Measurements from ENCODE around the gene SETDB1.

The SETDB1 gene

DNA sequence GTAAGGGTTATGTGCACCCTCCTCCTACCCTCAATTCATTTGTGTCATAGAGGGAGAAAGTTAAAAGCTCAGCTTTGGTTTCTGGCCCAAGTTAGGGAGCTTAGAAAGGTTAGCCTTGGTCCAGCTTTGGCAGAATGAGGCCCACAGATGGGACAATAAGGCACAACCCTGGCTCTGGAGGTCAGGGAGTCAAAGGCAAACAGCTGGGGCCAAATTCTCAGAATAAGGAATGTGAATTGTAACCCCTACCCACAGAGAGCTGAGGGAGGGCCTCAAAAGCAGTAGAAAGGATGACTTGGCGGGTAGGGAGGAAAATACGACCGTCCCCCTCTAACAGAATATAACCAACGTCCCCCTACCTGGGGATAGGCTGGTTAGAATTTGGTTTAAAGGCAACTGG lies 39.4 kb downstream of the SETDB1 start:
- Histone ChIP-seq H3K27me3 (no peaks in the 10 kb centered on the region), H3K4me3 (no peak overlapping the region), H3K9ac (no peak overlapping the region), H3K36me3 (peaks cover 95% of the 10 kb centered on the region), H3K4me2 (no peak overlapping the region), H3K9me3 (no peaks in the 10 kb centered on the region), H3K4me1 (peaks cover 4% of the 10 kb centered on the region; the same call in 1 of the 2 replicates), H3K27ac (no peak overlapping the region), H4K20me1 (peaks cover 80% of the 10 kb centered on the region)
- no peak for TF ChIP-seq Cebpa-rat (IDR thresholded peaks at IDR 0.05)

DNA sequence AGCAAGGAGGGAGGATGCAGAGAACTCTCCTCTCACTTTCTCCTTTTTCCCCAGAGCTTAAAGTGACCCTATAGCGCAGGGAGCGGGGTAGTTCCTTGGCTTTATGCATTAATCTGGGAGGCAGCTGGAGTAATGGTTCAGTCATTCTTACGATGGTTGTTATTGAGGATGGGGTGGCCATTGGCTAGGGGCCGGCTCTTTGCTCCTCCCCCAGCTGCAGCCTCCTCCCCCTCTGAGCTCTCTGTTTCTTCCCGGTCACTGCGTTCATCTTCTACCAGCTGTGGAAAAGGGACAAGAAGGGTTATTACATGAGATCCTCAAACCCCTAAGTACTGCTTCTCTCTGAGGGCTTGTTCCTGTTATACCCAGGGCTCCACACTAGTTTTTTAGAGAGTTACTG lies 39.8 kb downstream of the SETDB1 start:
- Histone ChIP-seq H3K9ac (no peak overlapping the region), H4K20me1 (peaks cover 84% of the 10 kb centered on the region), H3K27ac (no peak overlapping the region), H3K9me3 (no peaks in the 10 kb centered on the region), H3K4me2 (no peak overlapping the region), H3K36me3 (peaks cover 95% of the 10 kb centered on the region), H3K4me1 (peaks cover 8% of the 10 kb centered on the region), H3K4me3 (no peak overlapping the region), H3K27me3 (no peaks in the 10 kb centered on the region)
- TF ChIP-seq Cebpa-rat (IDR thresholded peaks at IDR 0.05), result no peak

DNA sequence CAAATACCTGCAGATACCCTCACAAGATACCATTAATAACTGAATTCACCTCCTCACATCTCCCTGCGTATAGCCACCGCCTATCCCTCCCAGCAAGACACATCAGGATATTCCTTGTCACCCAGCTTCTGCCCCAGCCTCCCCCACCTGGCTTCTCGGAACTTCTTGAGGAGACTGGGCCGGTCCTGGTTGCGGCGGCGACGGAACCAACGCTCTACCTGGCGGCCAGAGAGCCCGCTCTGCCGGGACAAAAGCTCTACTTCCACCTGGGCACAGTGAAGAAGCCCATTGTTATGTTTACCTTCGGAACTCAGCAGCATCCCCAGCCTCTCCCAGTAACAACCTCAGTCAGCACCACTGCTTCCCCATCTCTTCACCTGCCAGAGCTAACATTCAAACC lies 41.8 kb downstream of the SETDB1 start:
- H3K4me1 ChIP-seq, result peaks cover 27% of the 10 kb centered on the region
- peaks cover 85% of the 10 kb centered on the region for H3K36me3 ChIP-seq

DNA sequence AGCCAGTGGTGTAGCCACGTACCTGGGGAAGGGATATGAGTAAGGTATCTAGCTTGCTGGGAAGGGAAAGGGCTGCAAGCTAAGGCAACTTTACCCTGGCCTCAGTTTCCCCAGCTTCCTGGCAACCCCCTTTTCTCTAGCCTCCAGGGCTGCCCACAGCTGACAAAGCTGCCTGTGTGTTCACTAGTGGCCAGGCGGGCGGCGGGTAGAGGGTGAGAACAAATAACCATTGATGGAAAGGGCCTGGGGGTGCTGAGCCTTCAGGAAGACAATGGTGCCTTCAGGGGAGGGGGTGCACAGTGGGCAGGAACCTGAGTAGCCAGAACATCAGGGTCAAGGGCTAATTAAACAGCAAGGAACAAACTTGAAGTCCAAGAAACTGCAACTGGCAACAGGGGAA lies 42.3 kb downstream of the SETDB1 start:
- Histone ChIP-seq H3K4me2 (no peak overlapping the region), H3K4me3 (no peak overlapping the region), H3K9me3 (no peaks in the 10 kb centered on the region), H3K27me3 (no peaks in the 10 kb centered on the region), H3K27ac (no peak overlapping the region), H3K4me1 (peaks cover 33% of the 10 kb centered on the region), H3K9ac (no peak overlapping the region), H3K36me3 (peaks cover 79% of the 10 kb centered on the region), H4K20me1 (peaks cover 99% of the 10 kb centered on the region)
- no peak for TF ChIP-seq Cebpa-rat (IDR thresholded peaks at IDR 0.05)

More for the DNA sequence above, 41.8 kb downstream of the SETDB1 start:
- Histone ChIP-seq H3K27me3 (no peaks in the 10 kb centered on the region), H3K9ac (no peak overlapping the region), H3K9me3 (no peaks in the 10 kb centered on the region), H3K4me3 (no peak overlapping the region), H3K27ac (no peak overlapping the region), H3K4me2 (no peak overlapping the region), H4K20me1 (peaks cover 99% of the 10 kb centered on the region)
- no peak for TF ChIP-seq Cebpa-rat (IDR thresholded peaks at IDR 0.05)

DNA sequence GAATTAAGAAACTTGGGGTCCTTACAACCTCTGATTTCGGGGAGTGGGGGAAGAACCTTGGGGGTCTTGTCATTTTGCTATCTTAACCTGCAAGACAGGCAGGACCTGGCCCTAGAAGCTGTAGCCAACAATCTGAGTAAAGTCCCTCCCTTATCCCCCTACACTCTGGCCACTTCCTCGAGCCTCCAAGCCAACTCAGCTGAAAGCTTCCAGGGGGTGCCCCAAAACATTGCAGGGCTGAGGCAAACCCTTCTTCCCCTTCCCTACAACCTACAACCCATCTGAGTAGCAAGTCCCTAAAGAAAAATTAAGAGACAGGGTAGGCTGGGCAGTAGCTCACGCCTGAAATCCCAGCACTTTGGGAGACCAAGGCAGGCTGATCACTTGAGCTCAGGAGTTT lies 43.5 kb downstream of the SETDB1 start:
- peaks cover 68% of the 10 kb centered on the region for H3K36me3 ChIP-seq
- peaks cover 93% of the 10 kb centered on the region for H4K20me1 ChIP-seq
- no peak overlapping the region for H3K27ac ChIP-seq
- no peak overlapping the region for H3K4me3 ChIP-seq
- peaks cover 34% of the 10 kb centered on the region for H3K4me1 ChIP-seq
- H3K9me3 ChIP-seq, result no peaks in the 10 kb centered on the region
- H3K9ac ChIP-seq, result no peak overlapping the region
- no peaks in the 10 kb centered on the region for H3K27me3 ChIP-seq
- TF ChIP-seq Cebpa-rat (IDR thresholded peaks at IDR 0.05), result no peak
- no peak overlapping the region for H3K4me2 ChIP-seq

DNA sequence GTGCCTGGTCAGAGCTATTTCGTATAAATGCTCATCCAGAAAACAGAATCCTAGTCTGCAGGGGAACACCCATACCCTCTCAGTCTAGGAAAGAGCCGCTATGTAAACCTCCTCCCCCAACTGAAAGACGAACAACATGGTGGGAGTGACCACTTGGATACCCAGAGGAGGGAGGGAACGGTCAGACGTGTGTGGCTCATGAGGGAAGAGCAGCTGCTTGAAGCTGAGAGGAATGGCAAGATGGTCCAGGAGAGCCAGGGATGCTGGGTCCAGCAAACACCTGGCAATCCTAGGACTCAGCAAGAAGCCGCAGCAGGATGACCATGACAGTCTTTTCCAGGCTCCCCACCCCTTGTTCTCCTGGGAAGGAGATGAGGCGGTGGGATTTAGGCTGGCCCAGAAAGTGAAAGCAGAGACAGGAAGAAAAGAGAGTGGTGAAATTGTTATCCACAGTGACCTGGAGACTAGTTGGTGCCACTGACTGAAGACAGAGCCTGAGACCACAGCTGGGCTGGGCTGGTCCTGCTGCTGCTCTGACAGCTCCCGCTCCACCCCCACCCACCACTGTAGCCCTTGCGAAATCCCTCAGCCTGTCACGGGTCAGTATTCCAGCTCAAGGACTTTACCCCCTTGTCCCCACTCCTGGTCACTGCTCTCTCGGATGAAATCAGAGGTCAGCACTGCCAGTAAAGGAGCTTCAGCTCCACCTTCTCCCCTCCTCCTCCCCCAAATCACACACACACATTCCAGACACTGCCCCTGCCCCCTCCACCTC lies 44.8 kb downstream of the SETDB1 start:
- no peak overlapping the region for H3K9ac ChIP-seq
- H3K4me1 ChIP-seq, result peaks cover 43% of the 10 kb centered on the region
- no peak overlapping the region for H3K27ac ChIP-seq
- H3K4me2 ChIP-seq, result peak overlapping the region; percentile 100
- no peaks in the 10 kb centered on the region for H3K27me3 ChIP-seq
- TF ChIP-seq Cebpa-rat (IDR thresholded peaks at IDR 0.05), result no peak
- H3K4me3 ChIP-seq, result no peak overlapping the region
- H4K20me1 ChIP-seq, result peaks cover 79% of the 10 kb centered on the region
- peaks cover 54% of the 10 kb centered on the region for H3K36me3 ChIP-seq
- no peaks in the 10 kb centered on the region for H3K9me3 ChIP-seq

DNA sequence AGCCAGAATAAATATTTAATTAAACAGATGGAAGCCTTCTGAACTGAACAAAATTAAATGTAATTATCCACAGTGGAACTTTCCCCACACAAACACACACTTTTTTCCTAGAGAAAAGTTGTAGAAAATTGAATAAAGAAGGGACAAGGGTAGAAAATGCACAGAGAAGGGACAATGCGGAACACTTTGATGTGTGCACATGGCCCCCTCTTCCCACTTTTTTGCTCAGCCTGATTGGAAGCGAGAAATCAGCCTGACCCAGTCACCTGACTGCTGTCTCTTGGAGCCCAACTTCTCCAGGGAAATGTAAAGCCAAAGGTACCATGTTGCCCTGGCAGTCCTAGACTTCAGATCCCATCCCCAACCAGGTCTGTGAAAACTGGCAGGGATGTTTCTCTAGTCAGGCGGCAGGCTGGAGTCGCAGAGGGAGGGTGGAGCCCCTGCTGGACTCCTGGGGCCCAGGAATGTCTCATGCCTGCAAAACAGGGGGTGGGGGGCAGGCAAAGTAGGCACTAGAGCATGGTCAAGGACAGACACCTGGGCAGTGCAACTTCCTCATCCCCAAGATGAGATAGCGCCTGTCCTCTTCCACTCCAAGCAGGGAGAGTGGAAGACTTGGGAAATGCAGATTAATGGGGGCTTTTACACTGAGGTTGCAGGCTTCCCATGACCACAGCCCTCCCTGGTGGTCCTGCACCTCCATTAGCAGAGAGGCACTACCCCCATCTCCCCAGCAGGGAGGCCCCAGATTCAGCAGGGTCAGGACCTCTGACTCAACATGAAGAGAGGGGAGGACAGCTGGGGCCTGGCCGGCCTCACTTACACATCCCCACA lies 45.6 kb downstream of the SETDB1 start:
- peak overlapping the region; percentile 100 for H3K4me2 ChIP-seq
- peaks cover 51% of the 10 kb centered on the region for H3K4me1 ChIP-seq
- H3K4me3 ChIP-seq, result no peak overlapping the region; the same call in 1 of the 2 replicates
- H3K9ac ChIP-seq, result peak overlapping the region; percentile 98; the same call in 1 of the 2 replicates
- H3K36me3 ChIP-seq, result peaks cover 46% of the 10 kb centered on the region
- H3K27me3 ChIP-seq, result no peaks in the 10 kb centered on the region
- H3K27ac ChIP-seq, result peak overlapping the region; percentile 97; the same call in 1 of the 2 replicates
- TF ChIP-seq Cebpa-rat (IDR thresholded peaks at IDR 0.05), result no peak
- no peaks in the 10 kb centered on the region for H3K9me3 ChIP-seq
- H4K20me1 ChIP-seq, result peaks cover 71% of the 10 kb centered on the region

DNA sequence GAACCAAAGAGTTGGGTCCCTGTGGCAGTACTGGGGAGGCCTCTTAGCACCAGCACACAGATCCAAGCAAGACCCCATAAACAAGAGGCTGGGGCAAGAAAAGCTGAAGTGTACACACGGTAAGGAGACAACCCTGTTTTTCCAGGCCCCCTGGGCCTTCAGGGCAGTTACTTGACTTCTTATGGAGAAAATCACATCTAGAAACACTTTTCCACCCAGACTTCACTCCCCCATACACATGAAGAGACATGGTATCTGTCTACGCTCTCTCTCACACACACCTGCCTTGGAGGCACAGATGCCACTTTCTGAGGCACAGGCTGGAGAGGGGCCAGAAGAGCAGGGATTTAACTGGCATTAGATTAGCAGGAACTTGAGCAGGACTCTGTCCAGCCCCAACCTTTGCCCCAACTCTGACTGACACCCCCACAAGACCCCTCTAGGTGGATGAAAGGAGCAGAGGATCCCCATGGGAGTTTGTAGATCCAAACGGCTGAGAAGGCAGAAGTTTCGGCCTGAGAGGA lies 46.3 kb downstream of the SETDB1 start:
- TF ChIP-seq Cebpa-rat (IDR thresholded peaks at IDR 0.05), result no peak
- H3K27me3 ChIP-seq, result no peaks in the 10 kb centered on the region
- H3K27ac ChIP-seq, result peak overlapping the region; percentile 97
- H3K4me3 ChIP-seq, result peak overlapping the region; percentile 97
- H3K4me2 ChIP-seq, result peak overlapping the region; percentile 100
- no peaks in the 10 kb centered on the region for H3K9me3 ChIP-seq
- peaks cover 57% of the 10 kb centered on the region for H3K4me1 ChIP-seq
- H3K9ac ChIP-seq, result peak overlapping the region; percentile 98
- H4K20me1 ChIP-seq, result peaks cover 64% of the 10 kb centered on the region
- peaks cover 39% of the 10 kb centered on the region for H3K36me3 ChIP-seq

DNA sequence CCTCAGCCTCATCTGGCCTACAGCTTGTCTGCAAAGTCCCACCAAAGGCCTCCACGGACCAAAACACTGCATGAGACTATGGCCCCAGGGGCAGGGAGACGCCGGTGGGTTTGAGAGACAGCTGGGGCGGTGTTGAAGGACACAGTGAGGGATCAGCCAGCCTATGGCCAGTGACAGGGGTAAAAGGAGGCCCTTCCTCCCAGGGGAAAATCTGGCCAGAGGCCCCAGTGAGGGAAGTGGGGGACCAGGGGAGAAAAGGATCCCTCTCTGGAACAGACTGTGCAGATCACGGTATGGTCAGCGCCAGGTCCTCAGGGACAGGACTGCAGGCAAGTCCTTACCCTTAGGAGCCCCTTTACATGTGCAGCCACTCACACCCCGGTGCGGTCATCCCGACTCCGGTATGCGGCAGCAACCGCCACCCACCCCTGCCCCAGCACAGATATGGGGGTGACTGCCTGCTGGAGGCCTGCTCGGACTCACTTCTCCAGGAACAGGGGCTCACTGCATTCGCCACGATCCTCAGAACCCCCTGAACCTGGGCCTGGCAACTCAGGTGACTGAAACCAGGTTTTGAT lies 47.2 kb downstream of the SETDB1 start:
- Histone ChIP-seq H3K4me3 (peak overlapping the region; percentile 97), H3K36me3 (peaks cover 31% of the 10 kb centered on the region), H3K9ac (peak overlapping the region; percentile 98), H3K27me3 (no peaks in the 10 kb centered on the region), H3K9me3 (no peaks in the 10 kb centered on the region), H3K4me2 (peak overlapping the region; percentile 100), H4K20me1 (peaks cover 56% of the 10 kb centered on the region), H3K27ac (peak overlapping the region; percentile 97), H3K4me1 (peaks cover 66% of the 10 kb centered on the region)
- TF ChIP-seq Cebpa-rat (IDR thresholded peaks at IDR 0.05), result no peak

All from BLaER1 (cell line).